22Rv1 (cell line): Measurements from ENCODE around the gene FBXO44.

Source experiments
- CTCF ChIP-seq: fragments of 450-650 bp; IDR thresholded peaks from 2 replicates; pipeline ENCODE4 v1.5.1; 2017; ENCODE audit warnings: mild to moderate bottlenecking
- ZFX ChIP-seq: fragments of 450-650 bp; IDR thresholded peaks from 2 replicates; pipeline ENCODE4 v1.6.1; 2017; ENCODE audit warnings: antibody characterized with exemption, borderline replicate concordance

- TF ChIP-seq CTCF (no peak), ZFX (no peak)
Observed at GRCh38 chr1:11611638-11612327, 42.9 kb upstream of the FBXO44 start.
